ENCODE measurements around the gene CTDSP2.
"Not testable (repeated sequence)": the region's sequence is repeated elsewhere in the genome, so short reads cannot be mapped to it uniquely, and the experiment has no call there.

The CTDSP2 gene

GRCh38 chr12:57859121-57859520, 12.6 kb upstream of the CTDSP2 start:
- Histone ChIP-seq H2AFZ (ENCODE audit: low read depth, low read length) (no peak overlapping the region), H3K27ac (ENCODE audit: low read length) (no peak overlapping the region), H3K4me3 (ENCODE audit: low read length) (no peak overlapping the region), H3K9ac (ENCODE audit: low read length) (no peak overlapping the region), H3K27me3 (ENCODE audit: low read depth, low read length) (peaks cover 10% of the 10 kb centered on the region), H3K36me3 (replicated peaks; ENCODE audit: low read depth, low read length) (no peaks in the 10 kb centered on the region), H4K20me1 (ENCODE audit: insufficient read depth, low read length) (no peaks in the 10 kb centered on the region), H3K9me3 (ENCODE audit: insufficient read depth, low read length) (no peaks in the 10 kb centered on the region), H3K4me1 (ENCODE audit: low read length) (no peaks in the 10 kb centered on the region), H3K79me2 (ENCODE audit: low read length) (no peaks in the 10 kb centered on the region), H3K4me2 (ENCODE audit: low read length) (no peak overlapping the region)
- TF ChIP-seq EZH2phosphoT487 (IDR thresholded peaks at IDR 0.05; ENCODE audit: low read depth), result no peak
- TF ChIP-seq, protein P1, sequence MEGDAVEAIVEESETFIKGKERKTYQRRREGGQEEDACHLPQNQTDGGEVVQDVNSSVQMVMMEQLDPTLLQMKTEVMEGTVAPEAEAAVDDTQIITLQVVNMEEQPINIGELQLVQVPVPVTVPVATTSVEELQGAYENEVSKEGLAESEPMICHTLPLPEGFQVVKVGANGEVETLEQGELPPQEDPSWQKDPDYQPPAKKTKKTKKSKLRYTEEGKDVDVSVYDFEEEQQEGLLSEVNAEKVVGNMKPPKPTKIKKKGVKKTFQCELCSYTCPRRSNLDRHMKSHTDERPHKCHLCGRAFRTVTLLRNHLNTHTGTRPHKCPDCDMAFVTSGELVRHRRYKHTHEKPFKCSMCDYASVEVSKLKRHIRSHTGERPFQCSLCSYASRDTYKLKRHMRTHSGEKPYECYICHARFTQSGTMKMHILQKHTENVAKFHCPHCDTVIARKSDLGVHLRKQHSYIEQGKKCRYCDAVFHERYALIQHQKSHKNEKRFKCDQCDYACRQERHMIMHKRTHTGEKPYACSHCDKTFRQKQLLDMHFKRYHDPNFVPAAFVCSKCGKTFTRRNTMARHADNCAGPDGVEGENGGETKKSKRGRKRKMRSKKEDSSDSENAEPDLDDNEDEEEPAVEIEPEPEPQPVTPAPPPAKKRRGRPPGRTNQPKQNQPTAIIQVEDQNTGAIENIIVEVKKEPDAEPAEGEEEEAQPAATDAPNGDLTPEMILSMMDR (IDR thresholded peaks at IDR 0.05; ENCODE audit: low read depth, low read length), result no peak

DNA sequence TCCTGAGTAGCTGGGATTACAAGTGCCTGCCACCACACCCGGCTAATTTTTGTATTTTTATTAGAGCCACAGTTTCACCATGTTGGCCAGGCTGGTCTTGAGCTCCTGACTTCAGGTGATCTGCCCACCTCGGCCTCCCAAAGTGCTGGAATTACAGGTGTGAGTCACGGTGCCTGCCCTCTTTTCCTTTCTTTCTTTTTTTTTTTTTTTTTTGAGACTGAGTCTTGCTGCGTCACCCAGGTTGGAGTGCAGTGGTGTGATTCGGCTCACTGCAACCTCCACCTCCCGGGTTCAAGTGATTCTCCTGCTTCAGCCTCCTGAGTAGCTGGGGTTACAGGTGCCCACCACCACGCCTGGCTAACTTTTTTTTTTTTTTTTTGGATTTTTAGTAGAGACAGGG, 11.6 kb upstream of the CTDSP2 start:
- not testable (repeated sequence) for H2AFZ ChIP-seq (ENCODE audit: low read depth, low read length); H3K4me2 ChIP-seq (ENCODE audit: low read length); H3K4me1 ChIP-seq (ENCODE audit: low read length); H3K79me2 ChIP-seq (ENCODE audit: low read length); H4K20me1 ChIP-seq (ENCODE audit: insufficient read depth, low read length); H3K36me3 ChIP-seq (replicated peaks; ENCODE audit: low read depth, low read length); H3K9ac ChIP-seq (ENCODE audit: low read length); H3K9me3 ChIP-seq (ENCODE audit: insufficient read depth, low read length); H3K27ac ChIP-seq (ENCODE audit: low read length); H3K4me3 ChIP-seq (ENCODE audit: low read length)
- peaks cover 15% of the 10 kb centered on the region for H3K27me3 ChIP-seq (ENCODE audit: low read depth, low read length)

DNA sequence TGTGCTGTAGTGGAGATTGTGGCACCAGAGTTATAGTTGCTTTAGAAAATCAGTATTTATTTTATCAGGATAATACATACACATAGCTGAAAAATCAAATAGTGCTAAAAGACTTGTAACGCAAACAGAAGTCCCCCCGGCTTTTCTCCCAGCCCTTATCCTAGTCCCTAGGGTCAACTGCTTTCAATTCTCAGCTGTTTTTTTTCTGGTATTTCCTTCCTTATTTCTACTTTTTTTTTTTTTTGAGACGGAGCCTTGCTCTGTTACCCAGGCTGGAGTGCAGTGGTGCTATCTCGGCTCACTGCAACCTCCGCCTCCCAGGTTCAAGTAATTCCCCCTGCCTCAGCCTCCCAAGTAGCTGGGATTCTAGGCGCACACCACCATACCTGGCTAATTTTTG, 8.4 kb upstream of the CTDSP2 start:
- Histone ChIP-seq H4K20me1 (ENCODE audit: insufficient read depth, low read length) (no peaks in the 10 kb centered on the region), H3K4me1 (ENCODE audit: low read length) (peaks cover 19% of the 10 kb centered on the region), H3K4me3 (ENCODE audit: low read length) (no peak overlapping the region), H3K27ac (ENCODE audit: low read length) (no peak overlapping the region), H3K4me2 (ENCODE audit: low read length) (no peak overlapping the region), H3K9me3 (ENCODE audit: insufficient read depth, low read length) (no peaks in the 10 kb centered on the region), H3K27me3 (ENCODE audit: low read depth, low read length) (peaks cover 43% of the 10 kb centered on the region), H3K9ac (ENCODE audit: low read length) (no peak overlapping the region), H3K79me2 (ENCODE audit: low read length) (no peaks in the 10 kb centered on the region), H3K36me3 (replicated peaks; ENCODE audit: low read depth, low read length) (no peaks in the 10 kb centered on the region), H2AFZ (ENCODE audit: low read depth, low read length) (no peak overlapping the region)
- TF ChIP-seq, protein P1 (IDR thresholded peaks at IDR 0.05; ENCODE audit: low read depth, low read length), result no peak
- no peak for TF ChIP-seq EZH2phosphoT487 (IDR thresholded peaks at IDR 0.05; ENCODE audit: low read depth)

- no peak for TF ChIP-seq EZH2phosphoT487 (IDR thresholded peaks at IDR 0.05; ENCODE audit: low read depth)
- Histone ChIP-seq H3K36me3 (replicated peaks; ENCODE audit: low read depth, low read length) (no peaks in the 10 kb centered on the region), H4K20me1 (ENCODE audit: insufficient read depth, low read length) (no peaks in the 10 kb centered on the region), H3K9me3 (ENCODE audit: insufficient read depth, low read length) (no peaks in the 10 kb centered on the region), H2AFZ (ENCODE audit: low read depth, low read length) (no peak overlapping the region), H3K4me2 (ENCODE audit: low read length) (no peak overlapping the region), H3K79me2 (ENCODE audit: low read length) (no peaks in the 10 kb centered on the region), H3K4me3 (ENCODE audit: low read length) (no peak overlapping the region), H3K9ac (ENCODE audit: low read length) (no peak overlapping the region), H3K27ac (ENCODE audit: low read length) (no peak overlapping the region), H3K27me3 (ENCODE audit: low read depth, low read length) (peaks cover 46% of the 10 kb centered on the region), H3K4me1 (ENCODE audit: low read length) (peaks cover 19% of the 10 kb centered on the region)
Measured at GRCh38 chr12:57853864-57854556, 7.5 kb upstream of the CTDSP2 start.

GRCh38 chr12:57852620-57853500, 6.3 kb upstream of the CTDSP2 start:
- peaks cover 53% of the 10 kb centered on the region for H3K27me3 ChIP-seq (ENCODE audit: low read depth, low read length)
- H3K36me3 ChIP-seq (replicated peaks; ENCODE audit: low read depth, low read length), result no peaks in the 10 kb centered on the region
- H3K79me2 ChIP-seq (ENCODE audit: low read length), result no peaks in the 10 kb centered on the region
- peak overlapping the region; percentile 32; the same call in 1 of the 2 replicates for H3K9ac ChIP-seq (ENCODE audit: low read length)
- H3K27ac ChIP-seq (ENCODE audit: low read length), result no peak overlapping the region
- TF ChIP-seq EZH2phosphoT487 (IDR thresholded peaks at IDR 0.05; ENCODE audit: low read depth), result no peak
- TF ChIP-seq, protein P1 (IDR thresholded peaks at IDR 0.05; ENCODE audit: low read depth, low read length), result no peak
- peak overlapping the region; percentile 73; the same call in 1 of the 2 replicates for H2AFZ ChIP-seq (ENCODE audit: low read depth, low read length)
- peak overlapping the region; percentile 73 for H3K4me3 ChIP-seq (ENCODE audit: low read length)
- H3K4me2 ChIP-seq (ENCODE audit: low read length), result peak overlapping the region; percentile 74
- H3K4me1 ChIP-seq (ENCODE audit: low read length), result peaks cover 19% of the 10 kb centered on the region
- H3K9me3 ChIP-seq (ENCODE audit: insufficient read depth, low read length), result no peaks in the 10 kb centered on the region
- no peaks in the 10 kb centered on the region for H4K20me1 ChIP-seq (ENCODE audit: insufficient read depth, low read length)
